HEK293T (cell line): ENCODE data around the gene TAS2R9.

Experiments
- ARNT ChIP-seq: fragments of 450-650 bp; IDR thresholded peaks from 2 replicates; pipeline ENCODE4 v1.6.1; 2017; ENCODE audit warnings: mild to moderate bottlenecking
- FOXK2 ChIP-seq: fragments of 450-650 bp; IDR thresholded peaks from 2 replicates; pipeline ENCODE4 v1.6.1; 2016; ENCODE audit warnings: mild to moderate bottlenecking
- TARDBP ChIP-seq: fragments of 450-650 bp; IDR thresholded peaks from 2 replicates; pipeline ENCODE4 v1.6.1; 2016

GRCh38 chr12:10807186-10807585 lies 2.8 kb downstream of the TAS2R9 start, which contains the start of gene TAS2R8:
- TF ChIP-seq FOXK2 (no peak), ARNT (no peak), TARDBP (no peak)
